CD14-positive monocyte (primary cell): ENCODE measurements around the gene MCOLN2. TPM values are rescaled to one million over a fixed set of nuclear protein-coding genes. Genes with fewer than 3 reads are reported as not detected.
"Not testable (repeated sequence)": the region's sequence is repeated elsewhere in the genome, so short reads cannot be mapped to it uniquely, and the experiment has no call there.

Source experiments
- DNase-seq, 3 donors: peaks; one replicate each; pipeline ENCODE4 v3.0.0-alpha.2; 2011 to 2022
- H2AFZ ChIP-seq: 2 replicates; pipeline ENCODE4 v1.6.0; 2012; ENCODE audit warnings: mild to moderate bottlenecking, low read depth, low read length, inconsistent platforms; ENCODE audit not compliant: insufficient read depth, poor library complexity, severe bottlenecking
- H3K27ac ChIP-seq, 2 donors: 1 replicate in 1 of 2; 2 replicates in 1 of 2; pipeline ENCODE4 v1.5.1; 2012 to 2013; ENCODE audit warnings: low read length in 2 of 2, control low read depth in 1 of 2, inconsistent platforms in 1 of 2, low read depth in 1 of 2, mild to moderate bottlenecking in 1 of 2
- H3K27me3 ChIP-seq, 2 donors: one replicate each; pipeline versions ENCODE4 v1.6.0 to v1.6.1; 2011 to 2013; ENCODE audit warnings: low read length in 2 of 2; ENCODE audit not compliant: control insufficient read depth in 2 of 2, insufficient read depth in 2 of 2
- H3K36me3 ChIP-seq, 2 donors: replicated peaks in 1 of 2; 1 replicate in 1 of 2; 2 replicates in 1 of 2; pipeline versions ENCODE4 v1.5.1 to v1.6.1; 2012 to 2013; ENCODE audit warnings: low read length in 2 of 2, control low read depth in 1 of 2, inconsistent platforms in 1 of 2, mild to moderate bottlenecking in 1 of 2; ENCODE audit not compliant: insufficient read depth in 2 of 2, control insufficient read depth in 1 of 2
- H3K4me1 ChIP-seq, 2 donors: 1 replicate in 1 of 2; 2 replicates in 1 of 2; pipeline versions ENCODE4 v1.5.1 to v1.6.1; 2012 to 2013; ENCODE audit warnings: low read length in 2 of 2, control low read depth in 1 of 2, inconsistent platforms in 1 of 2, mild to moderate bottlenecking in 1 of 2, moderate library complexity in 1 of 2; ENCODE audit not compliant: insufficient read depth in 2 of 2, control insufficient read depth in 1 of 2
- H3K4me2 ChIP-seq: replicated peaks from 2 replicates; pipeline ENCODE3; 2012; ENCODE audit warnings: low read length, moderate library complexity, mild to moderate bottlenecking; ENCODE audit not compliant: poor library complexity, severe bottlenecking; ENCODE audit errors: extremely low read depth
- H3K4me3 ChIP-seq, 3 experiments: fragments of 200-600 bp in 1 of 3; sonication (generic) in 1 of 3; replicated peaks in 1 of 3; 1 replicate in 2 of 3; 2 replicates in 1 of 3; pipeline ENCODE4 v1.5.1; 2011 to 2013; ENCODE audit warnings: low read length in 3 of 3, mild to moderate bottlenecking in 3 of 3, control low read depth in 2 of 3, low read depth in 2 of 3, inconsistent platforms in 1 of 3, moderate library complexity in 1 of 3
- H3K79me2 ChIP-seq: 2 replicates; pipeline ENCODE4 v1.6.0; 2012; ENCODE audit warnings: mild to moderate bottlenecking, control low read depth, inconsistent platforms, low read length, moderate library complexity; ENCODE audit not compliant: insufficient read depth
- H3K9ac ChIP-seq: 2 replicates; pipeline ENCODE4 v1.6.0; 2017; ENCODE audit warnings: low read length, mild to moderate bottlenecking; ENCODE audit not compliant: insufficient read depth, poor library complexity, severe bottlenecking
- H3K9me3 ChIP-seq, 2 donors: replicated peaks in 1 of 2; 1 replicate in 1 of 2; 2 replicates in 1 of 2; pipeline versions ENCODE4 v1.5.1 to v1.6.1; 2012 to 2013; ENCODE audit warnings: low read length in 2 of 2, control low read depth in 1 of 2; ENCODE audit not compliant: control insufficient read depth in 1 of 2, insufficient read depth in 1 of 2
- H4K20me1 ChIP-seq: 2 replicates; pipeline ENCODE4 v1.6.0; 2012; ENCODE audit warnings: mild to moderate bottlenecking, low read length, control low read depth, moderate library complexity; ENCODE audit not compliant: insufficient read depth
- H3K27ac Mint-ChIP-seq, 7 donors: one replicate each; pipeline ENCODE4 v1.8.0; 2020; ENCODE audit warnings: mild to moderate bottlenecking in 7 of 7, mixed read lengths in 7 of 7, moderate library complexity in 6 of 7, inconsistent platforms in 2 of 7
- H3K27me3 Mint-ChIP-seq, 3 donors: one replicate each; pipeline ENCODE4 v1.8.0; 2021 to 2022; ENCODE audit warnings: low read depth in 3 of 3, mild to moderate bottlenecking in 3 of 3, mixed read lengths in 3 of 3, moderate library complexity in 3 of 3, inconsistent platforms in 1 of 3
- H3K36me3 Mint-ChIP-seq, 2 donors: one replicate each; pipeline ENCODE4 v1.8.0; 2020; ENCODE audit warnings: mixed read lengths in 2 of 2, inconsistent platforms in 1 of 2, mild to moderate bottlenecking in 1 of 2
- H3K4me1 Mint-ChIP-seq: one replicate; pipeline ENCODE4 v1.8.0; 2020; ENCODE audit warnings: mild to moderate bottlenecking, mixed read lengths
- H3K4me3 Mint-ChIP-seq, 2 donors: one replicate each; pipeline ENCODE4 v1.8.0; 2020; ENCODE audit warnings: mild to moderate bottlenecking in 2 of 2, mixed read lengths in 2 of 2, moderate library complexity in 1 of 2
- H3K9me3 Mint-ChIP-seq, 7 donors: one replicate each; pipeline ENCODE4 v1.8.0; 2020 to 2022; ENCODE audit warnings: mixed read lengths in 7 of 7, mild to moderate bottlenecking in 6 of 7, moderate library complexity in 6 of 7, inconsistent platforms in 2 of 7
- WGBS: methylation state at CpG from one replicate; pipeline ENCODE4 v1.1.5; 2013; ENCODE audit warnings: missing lambda C conversion rate; ENCODE audit not compliant: insufficient coverage; 5-methylcytosine and 5-hydroxymethylcytosine counted together
- intact Hi-C, 2 donors: fragments of 100-400 bp; cut with micrococcal nuclease; formaldehyde crosslinking; loops; one replicate each; pipeline versions ENCODE4 v1.15.0 to v1.15.1; 2023
- polyA plus RNA-seq, 3 donors: library from polyadenylated mRNA; depleted of rRNA in 1 of 3; unstranded in 2 of 3; stranded (reverse) in 1 of 3; fragments of 300-500 nt in 2 of 3; fragments of >200 nt in 1 of 3; fragmentation: Illumina TruSeq in 2 of 3; gene quantifications; 1 replicate in 2 of 3; 2 replicates in 1 of 3; pipeline ENCODE4 v1.2.3, GENCODE V29; 2012 to 2021
- TF ChIP-seq, protein P1 (sequence below): fragments of 200-600 bp; IDR thresholded peaks from one replicate; pipeline ENCODE4 v1.8.0; 2022; ENCODE audit warnings: antibody characterized with exemption, mild to moderate bottlenecking

The MCOLN2 gene
- polyA plus RNA-seq, 3 donors, result 0.51 to 2.7 (median 1.1) TPM

- TF ChIP-seq, protein P1, sequence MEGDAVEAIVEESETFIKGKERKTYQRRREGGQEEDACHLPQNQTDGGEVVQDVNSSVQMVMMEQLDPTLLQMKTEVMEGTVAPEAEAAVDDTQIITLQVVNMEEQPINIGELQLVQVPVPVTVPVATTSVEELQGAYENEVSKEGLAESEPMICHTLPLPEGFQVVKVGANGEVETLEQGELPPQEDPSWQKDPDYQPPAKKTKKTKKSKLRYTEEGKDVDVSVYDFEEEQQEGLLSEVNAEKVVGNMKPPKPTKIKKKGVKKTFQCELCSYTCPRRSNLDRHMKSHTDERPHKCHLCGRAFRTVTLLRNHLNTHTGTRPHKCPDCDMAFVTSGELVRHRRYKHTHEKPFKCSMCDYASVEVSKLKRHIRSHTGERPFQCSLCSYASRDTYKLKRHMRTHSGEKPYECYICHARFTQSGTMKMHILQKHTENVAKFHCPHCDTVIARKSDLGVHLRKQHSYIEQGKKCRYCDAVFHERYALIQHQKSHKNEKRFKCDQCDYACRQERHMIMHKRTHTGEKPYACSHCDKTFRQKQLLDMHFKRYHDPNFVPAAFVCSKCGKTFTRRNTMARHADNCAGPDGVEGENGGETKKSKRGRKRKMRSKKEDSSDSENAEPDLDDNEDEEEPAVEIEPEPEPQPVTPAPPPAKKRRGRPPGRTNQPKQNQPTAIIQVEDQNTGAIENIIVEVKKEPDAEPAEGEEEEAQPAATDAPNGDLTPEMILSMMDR, result no peak
- Mint-ChIP-seq H3K4me3 (no peak overlapping the region), H3K9me3 (peaks cover under 1 to 8% (median 5%) of the 10 kb centered on the region in 7 donors), H3K27ac (peak overlapping the region in 1 of 7 donors; percentile 3), H3K4me1 (peaks cover 1% of the 10 kb centered on the region), H3K36me3 (no peaks in the 10 kb centered on the region), H3K27me3 (peaks cover 4 to 6% (median 4%) of the 10 kb centered on the region in 3 donors)
- Histone ChIP-seq H2AFZ (no peak overlapping the region), H3K27me3 (no peaks in the 10 kb centered on the region), H3K4me3 (no peak overlapping the region), H3K36me3 (no peaks in the 10 kb centered on the region), H3K27ac (no peak overlapping the region), H3K9ac (no peak overlapping the region), H3K9me3 (peaks cover 0 to 8% of the 10 kb centered on the region in 2 donors), H3K4me2 (no peak overlapping the region), H3K79me2 (no peaks in the 10 kb centered on the region), H4K20me1 (no peaks in the 10 kb centered on the region), H3K4me1 (peaks cover 0 to under 1% of the 10 kb centered on the region in 2 donors)
- peak in 1 of 3 donors; percentile 55 for DNase-seq
- 93% methylated on average over 5 of the region's 6 CpGs for WGBS
- intact Hi-C loops, result no loop called here
Measured at GRCh38 chr1:84907095-84907827, 89.7 kb downstream of the MCOLN2 start.

DNA sequence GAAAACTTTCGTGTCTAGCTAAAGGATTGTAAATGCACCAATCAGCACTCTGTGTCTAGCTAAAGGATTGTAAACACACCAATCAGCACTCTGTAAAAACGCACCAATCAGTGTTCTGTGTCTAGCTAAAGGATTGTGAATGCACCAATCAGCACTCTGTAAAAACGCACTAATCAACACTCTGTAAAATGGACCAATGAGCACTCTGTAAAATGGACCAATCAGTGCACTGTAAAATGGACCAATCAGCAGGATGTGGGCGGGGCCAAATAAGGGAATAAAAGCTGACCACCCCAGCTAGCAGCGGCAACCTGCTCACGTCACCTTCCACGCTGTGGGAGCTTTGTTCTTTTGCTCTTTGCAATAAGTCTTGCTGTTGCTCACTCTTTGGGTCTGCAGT lies 94.2 kb downstream of the MCOLN2 start:
- H3K36me3 Mint-ChIP-seq, intact Hi-C loops, H3K9ac ChIP-seq, H3K4me1 Mint-ChIP-seq, H3K4me2 ChIP-seq, H3K27me3 ChIP-seq, H3K9me3 ChIP-seq, H3K27ac ChIP-seq, H3K27ac Mint-ChIP-seq, DNase-seq, H4K20me1 ChIP-seq, H3K4me1 ChIP-seq, H2AFZ ChIP-seq, H3K27me3 Mint-ChIP-seq, H3K79me2 ChIP-seq, H3K4me3 Mint-ChIP-seq, H3K36me3 ChIP-seq, H3K4me3 ChIP-seq: not testable (repeated sequence)
- peaks cover 3 to 12% (median 6%) of the 10 kb centered on the region in 7 donors for H3K9me3 Mint-ChIP-seq
- 86% methylated on average over 4 of the region's 7 CpGs for WGBS
